ENCODE results near the gene GAS2L3. TPM values are rescaled to one million over a fixed set of nuclear protein-coding genes. Genes with fewer than 3 reads are reported as not detected.

GAS2L3 gene
- total RNA-seq, 1 experiment from 2014 or later, result 31.9 TPM

DNA sequence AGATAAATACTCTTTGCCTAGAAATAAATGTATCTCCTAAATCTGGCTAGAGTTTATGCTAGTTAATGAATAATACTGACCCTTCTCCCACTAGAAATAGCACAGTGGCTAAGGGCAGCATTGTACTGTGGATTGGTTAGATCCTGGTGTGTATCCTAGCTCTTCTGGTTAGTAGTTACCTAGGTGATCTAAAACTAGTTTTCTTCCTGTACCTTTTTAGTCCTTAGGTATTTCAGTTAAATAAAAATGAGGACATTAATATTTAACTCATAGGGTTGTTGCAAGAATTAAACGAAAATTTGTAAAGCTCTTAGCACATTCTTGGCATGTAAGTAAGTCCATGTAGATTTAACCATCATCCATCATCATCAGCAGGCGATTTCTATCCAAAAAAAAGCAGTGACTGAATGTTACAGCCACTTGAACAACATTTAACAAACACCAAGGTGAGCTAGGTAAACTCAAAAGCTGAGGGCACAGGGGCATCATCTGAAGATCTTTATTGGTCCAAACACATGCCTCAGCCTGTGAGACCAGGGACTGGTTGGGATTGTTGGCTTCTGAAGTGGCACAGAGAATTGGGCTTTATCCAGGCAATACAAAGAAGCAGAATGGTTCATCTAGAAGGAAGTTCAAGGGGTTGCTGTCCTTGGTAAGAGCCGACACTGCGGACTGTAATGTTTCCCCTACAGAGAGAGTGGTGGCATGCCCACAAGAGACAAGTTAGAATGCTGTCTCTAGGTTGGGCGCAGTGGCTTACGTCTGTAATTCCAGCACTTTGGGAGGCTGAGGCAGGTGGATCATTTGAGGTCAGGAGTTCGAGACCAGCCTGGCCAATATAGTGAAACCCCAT is 100.8 kb downstream of the GAS2L3 start:
- BruUV-seq (replicated peaks), result no TSS peak
- Histone ChIP-seq H3K4me1 (replicated peaks; ENCODE audit: insufficient read depth) (no peaks in the 10 kb centered on the region), H3K27me3 (ENCODE audit: insufficient read depth, low read depth) (peaks cover 77% of the 10 kb centered on the region), H4K20me1 (ENCODE audit: insufficient read depth) (no peaks in the 10 kb centered on the region), H3K36me3 (ENCODE audit: low read depth) (no peaks in the 10 kb centered on the region), H3K9me2 (ENCODE audit: insufficient read depth) (no peaks in the 10 kb centered on the region), H3K4me2 (no peak overlapping the region), H3K4me3 (no peak overlapping the region), H3K27ac (no peak overlapping the region), H3K9me3 (ENCODE audit: insufficient read depth, low read depth) (no peaks in the 10 kb centered on the region), H2AFZ (no peak overlapping the region), H3F3A (ENCODE audit: insufficient read depth, low read depth) (no peaks in the 10 kb centered on the region), H3K79me2 (ENCODE audit: low read depth) (no peaks in the 10 kb centered on the region)
- intact Hi-C loops (cut with micrococcal nuclease; ENCODE audit: unreplicated experiment), result no loop called here
- no peak for DNase-seq
- no peak for TF ChIP-seq EZH2 (IDR thresholded peaks at IDR 0.05; ENCODE audit: low read depth)
- no peak for TF ChIP-seq CTCF (conservative IDR thresholded peaks at IDR 0.05)
- ChIA-PET CTCF (interaction anchor here (0.6 kb wide), 1 partner anchor 58 kb away, joined by 11 read pairs; no protein-coding TSS in a partner anchor), POLR2A (ENCODE audit: unreplicated experiment) (no interaction called here)

Other genes starting within 250 kb of the GAS2L3 start
- not detected in 2 replicates for gene SLC17A8, start 216.6 kb upstream of the GAS2L3 start, total RNA-seq (2021)
- gene NR1H4, start 99.8 kb upstream of the GAS2L3 start, total RNA-seq (2021), result not detected in 2 replicates
- gene ANO4, start 221.1 kb downstream of the GAS2L3 start, total RNA-seq (2021), result not detected in 2 replicates